Activated CD4-positive, CD25-positive, alpha-beta regulatory T cell (primary cell): ENCODE data around the gene NPAS3.

Experiments
- DNase-seq, 4 experiments: peaks; one replicate each; lab custom pipeline; 2025; lab: John Stamatoyannopoulos, UW

Gene NPAS3

GRCh38 chr14:33331176-33331949 is 392.7 kb downstream of the NPAS3 start:
- no peak for DNase-seq

- DNase-seq: no peak
Observed at GRCh38 chr14:33332497-33332896, 393.8 kb downstream of the NPAS3 start.

- DNase-seq: no peak
Observed at GRCh38 chr14:33335366-33335765, 396.7 kb downstream of the NPAS3 start.

GRCh38 chr14:33342299-33342974 is 403.8 kb downstream of the NPAS3 start:
- DNase-seq: no peak

GRCh38 chr14:33343016-33343415 is 404.3 kb downstream of the NPAS3 start:
- no peak for DNase-seq

GRCh38 chr14:33347796-33348195 is 409.1 kb downstream of the NPAS3 start:
- no peak for DNase-seq

- no peak for DNase-seq
Observed at GRCh38 chr14:33348510-33348909, 409.8 kb downstream of the NPAS3 start.

- no peak for DNase-seq
Observed at GRCh38 chr14:33349871-33350270, 411.2 kb downstream of the NPAS3 start.

GRCh38 chr14:33350366-33350990 is 411.8 kb downstream of the NPAS3 start:
- DNase-seq: no peak

- no peak for DNase-seq
Observed at GRCh38 chr14:33352821-33353220, 414.1 kb downstream of the NPAS3 start.

- DNase-seq: no peak
Observed at GRCh38 chr14:33356181-33356580, 417.5 kb downstream of the NPAS3 start.

GRCh38 chr14:33357225-33358010 is 418.7 kb downstream of the NPAS3 start:
- DNase-seq: no peak

- no peak for DNase-seq
Observed at GRCh38 chr14:33359288-33359881, 420.7 kb downstream of the NPAS3 start.

GRCh38 chr14:33362934-33363333 is 424.3 kb downstream of the NPAS3 start:
- DNase-seq: no peak

- DNase-seq: no peak
Observed at GRCh38 chr14:33363682-33364081, 425.0 kb downstream of the NPAS3 start.

- no peak for DNase-seq
Observed at GRCh38 chr14:33364466-33364865, 425.8 kb downstream of the NPAS3 start.

GRCh38 chr14:33369041-33369440 is 430.4 kb downstream of the NPAS3 start:
- no peak for DNase-seq

GRCh38 chr14:33369972-33370371 is 431.3 kb downstream of the NPAS3 start:
- no peak for DNase-seq

- DNase-seq: no peak
Observed at GRCh38 chr14:33370426-33370825, 431.7 kb downstream of the NPAS3 start.

GRCh38 chr14:33375196-33375595 is 436.5 kb downstream of the NPAS3 start:
- no peak for DNase-seq

- DNase-seq: no peak
Observed at GRCh38 chr14:33375786-33376185, 437.1 kb downstream of the NPAS3 start.

GRCh38 chr14:33376510-33376909 is 437.8 kb downstream of the NPAS3 start:
- DNase-seq: no peak
